GM19372 (cell line): ENCODE results near the gene PEPD.

ENCODE experiments used
- ATAC-seq: cut with Tn5 transposase; IDR thresholded peaks from one replicate; pipeline ENCODE4 v1.9.1; 2021; ENCODE audit warnings: mild to moderate bottlenecking, low read depth, moderate library complexity; ENCODE audit not compliant: unreplicated experiment

Gene PEPD

DNA sequence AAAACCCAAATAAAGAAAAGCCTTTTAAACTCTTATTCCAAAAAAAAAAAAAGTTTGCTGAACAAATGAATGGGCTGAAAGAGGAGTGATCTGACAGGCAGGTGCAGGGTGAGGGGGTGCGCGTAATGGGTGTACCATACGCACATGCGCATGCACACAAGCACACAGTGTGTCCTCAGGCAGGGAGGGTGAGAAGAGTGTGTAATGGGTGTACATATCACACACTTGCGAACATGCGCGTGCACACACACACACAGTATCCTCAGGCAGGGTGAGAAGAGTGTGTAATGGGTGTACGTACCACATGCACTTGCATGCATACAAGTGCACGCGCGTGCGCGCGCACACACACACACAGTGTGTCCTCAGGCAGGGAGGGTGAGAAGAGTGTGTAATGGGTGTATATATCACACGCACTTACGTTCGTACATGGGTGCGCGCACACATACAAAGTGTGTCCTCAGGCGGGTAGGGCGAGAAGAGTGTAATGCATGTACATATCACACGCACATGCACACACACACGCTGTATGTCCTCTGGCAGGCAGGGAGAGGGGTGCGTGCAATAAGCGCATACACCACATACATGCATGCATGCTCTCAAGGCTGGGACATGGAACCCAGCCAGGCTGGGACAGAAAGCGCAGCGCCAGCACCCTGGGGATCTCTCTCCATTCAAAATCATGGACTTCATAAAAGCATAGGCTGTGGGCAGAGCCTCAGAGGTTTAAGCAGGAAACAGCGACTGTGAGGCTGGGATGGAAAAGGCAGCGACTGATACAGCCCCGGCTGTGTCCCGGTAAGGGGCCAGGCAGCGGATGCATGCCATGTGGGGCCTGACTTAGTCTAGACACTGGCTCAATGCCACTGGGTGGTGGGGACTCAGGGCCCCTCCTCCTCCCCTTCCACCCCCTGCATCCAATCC is 77.7 kb downstream of the PEPD start:
- no peak for ATAC-seq

GRCh38 chr19:33442706-33443105 is 78.9 kb downstream of the PEPD start:
- no peak for ATAC-seq

DNA sequence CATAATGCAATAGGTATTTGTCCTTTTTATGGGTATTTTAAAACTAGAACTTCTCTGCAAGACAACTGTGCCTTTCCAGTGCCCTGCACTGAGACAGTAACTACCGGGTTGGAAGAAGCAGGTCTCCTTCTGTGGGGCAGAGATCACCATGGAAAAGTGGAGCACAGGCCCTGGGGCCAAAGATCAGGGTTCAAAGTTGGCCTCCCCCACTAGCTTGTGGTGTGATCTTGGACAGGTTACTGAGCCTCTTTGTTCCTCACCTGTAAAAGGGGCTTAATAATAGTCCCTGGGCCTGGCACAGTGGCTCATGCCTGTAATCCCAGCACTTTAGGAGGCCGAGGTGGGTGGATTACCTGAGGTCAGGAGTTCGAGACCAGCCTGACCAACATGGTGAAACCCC is 79.8 kb downstream of the PEPD start:
- ATAC-seq, result no peak

DNA sequence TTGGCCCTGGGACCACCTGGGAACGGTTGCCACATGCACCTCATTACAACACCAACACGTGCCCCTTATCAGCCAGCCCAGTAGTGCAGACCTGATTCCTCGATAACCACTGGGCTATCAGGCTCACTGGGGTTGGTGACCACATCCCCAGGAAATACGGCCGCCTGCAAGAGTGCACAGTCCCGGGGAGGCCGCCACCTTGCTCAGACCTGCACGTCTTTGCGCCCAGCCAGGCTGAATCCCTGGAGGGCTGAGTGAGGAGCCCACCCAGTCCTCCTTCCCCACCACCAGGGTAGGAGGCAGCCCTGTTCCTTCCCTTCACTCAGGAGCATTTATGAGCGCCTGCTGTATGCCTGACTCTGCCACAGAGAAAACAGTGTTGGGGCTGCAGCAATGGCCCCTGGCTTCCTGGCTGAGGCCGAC is 80.3 kb downstream of the PEPD start:
- ATAC-seq, result no peak

GRCh38 chr19:33440682-33441081 is 80.9 kb downstream of the PEPD start:
- ATAC-seq, result no peak

- ATAC-seq, result no peak
These were observed 81.3 kb downstream of the PEPD start for GRCh38 chr19:33440241-33440640.

DNA sequence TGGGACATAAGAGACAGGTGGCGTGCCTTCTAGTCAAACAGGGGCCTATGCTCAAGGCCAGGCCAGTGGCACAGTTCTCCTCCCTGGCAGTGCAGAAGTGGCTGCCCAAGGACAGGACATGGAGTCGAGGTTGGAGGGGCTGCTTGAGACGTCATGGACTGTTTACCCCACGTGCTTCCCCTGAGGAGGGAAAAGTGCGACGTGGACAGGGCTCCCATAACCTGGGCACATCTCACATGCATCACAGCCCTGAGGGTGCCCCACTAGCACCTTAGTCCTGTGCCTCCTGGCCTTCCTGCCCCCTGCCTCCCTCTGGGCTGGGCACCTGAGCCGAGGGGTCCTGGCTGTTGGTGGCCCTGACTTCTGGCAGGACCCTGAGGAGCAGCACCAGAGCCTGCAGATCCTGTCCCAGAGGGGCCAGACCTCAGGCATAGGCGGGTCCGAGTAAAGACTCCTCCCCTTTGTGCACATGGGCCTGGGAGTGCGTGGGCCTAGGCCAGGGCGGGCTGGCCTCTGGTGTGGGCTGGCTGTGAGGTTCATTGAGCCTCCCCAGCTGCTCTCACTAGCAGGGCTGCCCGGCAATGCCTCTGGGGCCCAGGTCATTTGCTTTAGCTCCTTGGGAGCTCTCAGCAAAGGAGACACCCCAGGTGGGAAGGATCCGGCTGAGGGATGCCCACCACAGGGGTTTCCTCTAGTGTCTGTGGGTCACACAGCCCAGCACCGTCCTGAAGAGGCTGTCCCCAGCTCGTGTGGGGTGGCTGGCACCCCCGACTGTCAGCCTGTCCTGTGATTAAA is 82.4 kb downstream of the PEPD start:
- ATAC-seq, result no peak

GRCh38 chr19:33437821-33438671 is 83.5 kb downstream of the PEPD start:
- ATAC-seq, result no peak

DNA sequence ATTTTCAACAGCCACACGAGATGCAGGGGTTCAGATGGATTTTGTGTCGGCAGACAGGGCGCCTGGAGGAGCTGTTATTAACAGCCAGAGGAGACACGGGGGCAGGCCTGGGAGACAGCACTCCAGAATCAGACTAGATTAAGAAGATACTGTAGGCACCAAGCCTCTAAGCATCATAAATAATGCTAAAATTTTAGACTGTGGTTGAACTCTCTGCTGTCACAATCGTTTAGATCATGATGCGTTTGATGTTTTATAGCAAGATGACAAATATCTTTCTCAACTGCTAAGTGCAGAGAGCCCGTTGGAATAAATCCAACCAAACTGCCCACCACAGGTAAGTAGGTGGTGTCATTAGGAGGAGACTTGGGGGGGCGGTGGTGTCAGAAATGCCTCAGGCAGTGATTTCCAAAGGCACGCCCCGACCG is 84.2 kb downstream of the PEPD start:
- no peak for ATAC-seq

GRCh38 chr19:33436360-33437345 is 84.9 kb downstream of the PEPD start:
- ATAC-seq, result no peak

- no peak for ATAC-seq
These were observed 85.8 kb downstream of the PEPD start for GRCh38 chr19:33435706-33436359.

DNA sequence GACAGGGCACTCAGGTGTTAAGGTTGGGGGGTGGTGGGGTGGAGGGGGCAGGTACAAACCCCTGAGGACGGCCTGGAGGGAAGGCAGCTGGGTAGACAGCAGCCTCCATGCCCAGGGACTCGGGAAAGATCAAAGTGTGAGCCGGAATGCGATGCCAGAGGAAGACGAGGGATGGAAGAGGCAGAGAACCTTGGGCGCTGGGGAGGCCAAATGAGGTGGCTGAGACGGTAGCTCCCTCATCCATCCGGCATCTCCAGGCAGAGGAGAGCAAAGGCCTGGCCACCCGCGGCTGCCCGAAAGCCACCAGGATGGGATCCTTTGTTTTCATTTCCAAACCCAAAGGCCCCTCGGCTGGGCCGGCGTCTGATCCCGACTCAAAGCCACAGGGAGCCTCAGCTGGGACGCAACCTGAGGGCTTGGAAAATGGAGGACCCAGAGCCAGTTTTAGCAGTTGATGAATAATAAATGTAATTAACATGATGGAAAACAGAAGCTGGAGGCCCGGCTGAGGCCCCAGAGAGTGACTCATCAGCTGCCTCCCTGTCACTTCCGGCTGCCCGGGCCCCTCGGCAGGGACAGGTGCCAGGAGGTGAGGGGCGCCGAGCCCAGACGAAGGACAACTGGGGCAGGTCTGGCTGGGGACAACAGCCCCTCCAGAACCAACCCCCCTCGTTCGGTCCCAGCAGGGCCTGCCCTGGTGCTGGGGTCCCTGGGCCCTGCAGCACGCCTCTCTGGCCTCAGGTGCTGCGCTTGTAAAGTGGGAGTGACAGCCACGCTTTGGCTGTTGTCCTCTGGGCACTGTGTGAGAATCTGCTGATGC is 86.5 kb downstream of the PEPD start:
- ATAC-seq, result no peak

GRCh38 chr19:33434069-33434885 is 87.3 kb downstream of the PEPD start:
- ATAC-seq, result no peak

DNA sequence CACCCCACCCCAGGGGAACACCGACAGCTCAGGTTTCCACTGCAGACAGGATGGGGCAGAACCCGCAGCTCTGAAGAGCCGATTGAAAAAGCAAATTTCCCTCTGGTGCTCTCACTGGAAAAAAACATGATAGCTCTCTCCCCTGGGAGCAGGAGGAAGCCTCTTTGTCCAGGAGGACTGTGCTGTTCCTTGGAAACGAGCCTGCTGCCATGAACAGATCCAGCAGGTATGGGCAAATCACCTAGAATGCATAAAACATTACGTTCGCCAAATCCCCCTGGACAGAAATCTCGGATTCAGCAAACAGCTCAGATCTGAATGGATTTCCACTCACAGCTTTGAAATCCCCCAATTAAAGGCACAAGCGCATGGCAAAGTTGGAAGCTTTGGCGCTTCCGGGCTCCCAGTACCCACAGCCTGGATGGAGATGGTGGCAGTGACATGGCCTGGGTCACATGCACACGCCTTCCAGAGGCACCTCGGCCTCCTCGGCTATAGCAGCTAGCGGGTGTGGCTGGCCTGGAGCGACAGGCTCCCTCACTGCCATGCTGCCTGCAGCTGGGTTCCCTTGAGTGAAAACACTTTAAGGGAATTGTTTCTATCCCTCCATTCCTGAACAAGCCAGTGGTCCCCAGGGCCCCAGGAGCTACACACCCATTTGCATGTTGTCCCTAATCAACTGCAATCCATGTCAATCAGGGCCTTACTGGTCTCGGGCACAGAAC is 89.0 kb downstream of the PEPD start:
- ATAC-seq, result no peak

GRCh38 chr19:33432015-33432414 is 89.6 kb downstream of the PEPD start:
- ATAC-seq, result no peak

DNA sequence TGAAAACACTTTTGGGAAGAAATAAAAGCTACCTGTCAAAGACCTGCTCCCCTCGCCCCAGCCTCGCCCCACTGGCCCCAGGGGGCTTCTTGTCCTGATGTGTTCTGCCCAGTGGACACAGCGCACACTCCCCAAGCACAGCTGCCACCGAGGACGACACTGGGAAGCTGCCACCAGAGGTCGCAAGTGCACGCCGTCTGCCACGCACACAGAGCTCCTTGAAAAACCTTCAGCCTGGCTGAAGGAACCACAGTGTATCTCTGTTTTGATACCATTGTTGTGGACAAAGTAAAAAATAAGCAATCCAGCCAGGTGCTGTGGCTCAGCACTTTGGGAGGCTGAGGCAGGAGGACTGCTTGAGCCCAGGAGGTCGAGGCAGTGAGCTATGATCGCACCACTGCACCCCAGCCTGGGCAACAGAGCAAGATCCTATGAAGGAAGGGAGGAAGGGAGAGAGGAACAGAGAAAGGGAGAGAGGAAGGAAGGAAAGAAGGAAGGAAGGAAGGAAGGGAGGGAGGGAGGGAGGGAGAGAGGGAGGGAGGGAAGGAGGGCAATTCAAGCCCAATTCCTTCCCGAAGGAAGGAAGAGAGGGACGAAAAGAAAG is 90.8 kb downstream of the PEPD start:
- ATAC-seq, result no peak
